CD4-positive, alpha-beta T cell (primary cell): ENCODE data around the gene SMOC1. TPM values are rescaled to one million over a fixed set of nuclear protein-coding genes. Genes with fewer than 3 reads are reported as not detected.

Source experiments
- ATAC-seq: fragments of 200-7000 bp; cut with Tn5 transposase; one replicate; pipeline ENCODE4 v1.10.0; 2022; ENCODE audit warnings: mild to moderate bottlenecking; ENCODE audit not compliant: poor library complexity
- CTCF ChIA-PET: fragments of 350-600 bp; sonication (Branson Sonifier 250); formaldehyde crosslinking; loops from one replicate; lab custom pipeline; 2021; ENCODE audit warnings: antibody characterized with exemption, inconsistent platforms; lab: Charles Lee
- POLR2A ChIA-PET: fragments of 350-600 bp; sonication (Branson Sonifier 250); formaldehyde crosslinking; loops from one replicate; lab custom pipeline; 2021; ENCODE audit warnings: antibody characterized with exemption, inconsistent platforms; lab: Charles Lee
- DNase-seq, 14 experiments: peaks; one replicate each; pipeline ENCODE4 v3.0.0-alpha.2; 2013 to 2020; ENCODE audit warnings: mixed read lengths in 2 of 14
- H3K27ac ChIP-seq, 2 donors: one replicate each; pipeline versions ENCODE4 v1.5.1 to v1.7.0; 2013; ENCODE audit warnings: low read length in 2 of 2, low read depth in 1 of 2, mild to moderate bottlenecking in 1 of 2
- H3K27me3 ChIP-seq, 2 experiments: 1 replicate in 1 of 2; 2 replicates in 1 of 2; pipeline versions ENCODE4 v1.6.1 to v1.7.0; 2013; ENCODE audit warnings: low read length in 2 of 2, control low read depth in 1 of 2, mild to moderate bottlenecking in 1 of 2, moderate library complexity in 1 of 2; ENCODE audit not compliant: insufficient read depth in 2 of 2, control insufficient read depth in 1 of 2
- H3K36me3 ChIP-seq: one replicate; pipeline ENCODE4 v1.6.1; 2013; ENCODE audit warnings: low read length, control low read depth; ENCODE audit not compliant: insufficient read depth
- H3K4me1 ChIP-seq: one replicate; pipeline ENCODE4 v1.6.1; 2013; ENCODE audit warnings: low read length, control low read depth; ENCODE audit not compliant: insufficient read depth
- H3K4me3 ChIP-seq: one replicate; pipeline ENCODE4 v1.5.1; 2013; ENCODE audit warnings: mild to moderate bottlenecking, low read length, moderate library complexity
- H3K9me3 ChIP-seq, 2 experiments: 1 replicate in 1 of 2; 2 replicates in 1 of 2; pipeline versions ENCODE4 v1.6.1 to v1.7.0; 2013; ENCODE audit warnings: low read length in 2 of 2, mild to moderate bottlenecking in 2 of 2, control low read depth in 1 of 2, moderate library complexity in 1 of 2; ENCODE audit not compliant: control insufficient read depth in 1 of 2, insufficient read depth in 1 of 2
- H3K27ac Mint-ChIP-seq: one replicate; pipeline ENCODE4 v1.8.0; 2020; ENCODE audit warnings: mixed read lengths
- H3K27me3 Mint-ChIP-seq: one replicate; pipeline ENCODE4 v1.8.0; 2021; ENCODE audit warnings: mixed read lengths
- H3K36me3 Mint-ChIP-seq: one replicate; pipeline ENCODE4 v1.8.0; 2021; ENCODE audit warnings: low read depth, mixed read lengths
- H3K4me1 Mint-ChIP-seq: one replicate; pipeline ENCODE4 v1.8.0; 2021; ENCODE audit warnings: low read depth, mixed read lengths
- H3K4me3 Mint-ChIP-seq: one replicate; pipeline ENCODE4 v1.8.0; 2020; ENCODE audit warnings: mild to moderate bottlenecking, mixed read lengths
- H3K9me3 Mint-ChIP-seq: one replicate; pipeline ENCODE4 v1.8.0; 2020; ENCODE audit warnings: mixed read lengths
- intact Hi-C, 2 experiments: fragments of 100-400 bp; cut with DNase I in 1 of 2; cut with micrococcal nuclease in 1 of 2; formaldehyde crosslinking; loops; one replicate each; pipeline versions ENCODE4 v1.15.1 to v1.9.0; 2023 to 2025; cut with DNase I, micrococcal nuclease
- total RNA-seq, 174 experiments: library from RNA in 2 of 174; stranded (reverse) in 2 of 174; gene quantifications; one replicate each; pipeline ENCODE4 v1.2.3 and lab custom pipeline; 2021 to 2026
- TF ChIP-seq, protein P1 (sequence below): fragments of 200-600 bp; IDR thresholded peaks from one replicate; pipeline ENCODE4 v1.8.0; 2022; ENCODE audit warnings: antibody characterized with exemption, mild to moderate bottlenecking

SMOC1 gene
- total RNA-seq, 2 experiments from 2014 or later = not detected

DNA sequence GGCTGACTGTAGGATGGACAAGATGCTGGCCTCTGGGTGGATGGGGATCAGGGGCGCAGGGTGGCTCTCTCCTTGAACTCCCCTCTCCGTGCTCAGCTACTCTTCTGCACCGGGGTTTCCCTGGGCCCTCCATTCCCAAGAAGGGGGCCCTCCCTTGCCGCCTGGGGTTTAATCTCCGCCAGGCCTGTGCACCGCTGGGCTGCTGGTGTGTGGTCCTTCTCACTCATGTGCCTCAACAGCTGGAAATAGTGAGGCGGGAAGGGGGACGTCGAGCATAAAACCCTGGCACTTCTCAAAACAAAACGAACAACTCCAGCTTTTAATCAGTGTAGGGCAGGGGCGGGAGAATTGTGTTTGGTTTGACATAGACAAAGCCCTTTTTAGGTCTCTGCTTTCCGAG is 19.0 kb upstream of the SMOC1 start:
- DNase-seq (no peak), ATAC-seq (no peak)
- H3K4me1 ChIP-seq = no peaks in the 10 kb centered on the region
- intact Hi-C loops = no loop called here
- Mint-ChIP-seq H3K36me3 (no peaks in the 10 kb centered on the region), H3K4me3 (no peak overlapping the region), H3K9me3 (no peaks in the 10 kb centered on the region), H3K4me1 (no peaks in the 10 kb centered on the region), H3K27ac (no peak overlapping the region), H3K27me3 (peaks cover 26% of the 10 kb centered on the region)
- ChIA-PET POLR2A (no interaction called here), CTCF (no interaction called here)
- peaks cover 0 to 6% of the 10 kb centered on the region in 2 experiments for H3K27me3 ChIP-seq
- TF ChIP-seq, protein P1, sequence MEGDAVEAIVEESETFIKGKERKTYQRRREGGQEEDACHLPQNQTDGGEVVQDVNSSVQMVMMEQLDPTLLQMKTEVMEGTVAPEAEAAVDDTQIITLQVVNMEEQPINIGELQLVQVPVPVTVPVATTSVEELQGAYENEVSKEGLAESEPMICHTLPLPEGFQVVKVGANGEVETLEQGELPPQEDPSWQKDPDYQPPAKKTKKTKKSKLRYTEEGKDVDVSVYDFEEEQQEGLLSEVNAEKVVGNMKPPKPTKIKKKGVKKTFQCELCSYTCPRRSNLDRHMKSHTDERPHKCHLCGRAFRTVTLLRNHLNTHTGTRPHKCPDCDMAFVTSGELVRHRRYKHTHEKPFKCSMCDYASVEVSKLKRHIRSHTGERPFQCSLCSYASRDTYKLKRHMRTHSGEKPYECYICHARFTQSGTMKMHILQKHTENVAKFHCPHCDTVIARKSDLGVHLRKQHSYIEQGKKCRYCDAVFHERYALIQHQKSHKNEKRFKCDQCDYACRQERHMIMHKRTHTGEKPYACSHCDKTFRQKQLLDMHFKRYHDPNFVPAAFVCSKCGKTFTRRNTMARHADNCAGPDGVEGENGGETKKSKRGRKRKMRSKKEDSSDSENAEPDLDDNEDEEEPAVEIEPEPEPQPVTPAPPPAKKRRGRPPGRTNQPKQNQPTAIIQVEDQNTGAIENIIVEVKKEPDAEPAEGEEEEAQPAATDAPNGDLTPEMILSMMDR = no peak
- H3K27ac ChIP-seq = no peak overlapping the region
- H3K4me3 ChIP-seq = no peak overlapping the region
- no peaks in the 10 kb centered on the region for H3K36me3 ChIP-seq
- no peaks in the 10 kb centered on the region for H3K9me3 ChIP-seq

DNA sequence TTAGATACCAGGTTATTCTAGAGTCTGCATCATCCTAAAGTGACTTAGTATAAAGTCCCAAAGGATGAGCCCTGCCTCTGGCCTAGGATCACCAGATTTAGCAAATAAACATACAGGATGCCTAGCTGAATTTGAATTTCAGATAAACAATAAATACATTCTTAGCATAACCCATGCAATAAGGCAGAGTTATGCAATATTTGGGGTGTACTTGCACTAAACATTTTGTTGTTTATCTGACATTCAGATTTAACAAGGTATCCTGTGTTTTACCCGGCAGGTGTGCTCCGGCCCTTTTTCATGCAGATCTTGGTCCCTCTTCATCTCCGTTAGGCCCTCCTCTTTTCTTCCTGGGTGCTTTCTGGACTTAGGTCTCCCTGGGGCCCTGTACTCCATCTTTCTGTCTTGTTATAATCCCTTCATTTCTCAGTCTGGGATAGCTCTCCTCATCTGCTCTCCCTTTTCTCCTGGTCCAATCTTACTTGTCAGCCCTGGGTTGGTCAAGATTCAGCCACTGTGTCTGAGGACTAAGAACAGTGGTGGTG is 18.1 kb upstream of the SMOC1 start:
- TF ChIP-seq, protein P1 = no peak
- Mint-ChIP-seq H3K27ac (no peak overlapping the region), H3K36me3 (no peaks in the 10 kb centered on the region), H3K9me3 (peaks cover 2% of the 10 kb centered on the region), H3K27me3 (peaks cover 30% of the 10 kb centered on the region), H3K4me1 (no peaks in the 10 kb centered on the region), H3K4me3 (no peak overlapping the region)
- ATAC-seq = no peak
- POLR2A ChIA-PET = no interaction called here
- Histone ChIP-seq H3K27ac (no peak overlapping the region), H3K4me1 (no peaks in the 10 kb centered on the region), H3K36me3 (no peaks in the 10 kb centered on the region), H3K27me3 (peaks cover 4 to 5% of the 10 kb centered on the region in 2 experiments), H3K4me3 (no peak overlapping the region), H3K9me3 (peaks cover 0 to 7% of the 10 kb centered on the region in 2 experiments)
- no peak for DNase-seq
- intact Hi-C loops = no loop called here
- CTCF ChIA-PET = no interaction called here

DNA sequence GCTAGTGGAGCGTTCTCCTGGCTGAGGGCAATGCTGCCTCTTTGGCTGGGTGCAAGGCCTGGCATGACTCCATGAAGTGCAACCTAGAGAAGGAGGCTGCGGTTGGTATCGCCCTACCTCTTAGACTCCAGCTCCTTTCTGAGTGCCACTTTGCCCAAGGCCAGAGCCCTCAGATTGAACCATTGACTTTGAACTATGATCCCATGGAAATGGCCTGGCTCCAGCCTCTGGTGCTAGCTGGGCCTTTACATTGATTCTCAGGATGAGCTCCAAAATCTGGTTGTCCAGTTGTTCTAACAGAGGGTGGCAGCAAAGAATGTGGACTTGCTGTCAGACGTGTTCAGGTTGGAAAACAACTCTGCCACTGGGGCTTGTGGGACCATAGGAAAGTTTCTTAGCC is 16.1 kb upstream of the SMOC1 start:
- H3K36me3 Mint-ChIP-seq = no peaks in the 10 kb centered on the region
- H3K36me3 ChIP-seq = no peaks in the 10 kb centered on the region
- peaks cover 0 to 8% of the 10 kb centered on the region in 2 experiments for H3K9me3 ChIP-seq
- no peaks in the 10 kb centered on the region for H3K4me1 ChIP-seq
- peaks cover 43% of the 10 kb centered on the region for H3K27me3 Mint-ChIP-seq
- intact Hi-C loops = no loop called here
- no peak for DNase-seq
- peaks cover 6 to 8% of the 10 kb centered on the region in 2 experiments for H3K27me3 ChIP-seq
- no peak overlapping the region for H3K27ac Mint-ChIP-seq
- no peak overlapping the region for H3K4me3 Mint-ChIP-seq
- H3K27ac ChIP-seq = no peak overlapping the region
- no peak for ATAC-seq
- no peak overlapping the region for H3K4me3 ChIP-seq
- POLR2A ChIA-PET = no interaction called here
- CTCF ChIA-PET = interaction anchor here (0.8 kb wide), 1 partner anchor 17 kb away, joined by 3 read pairs; no protein-coding TSS in a partner anchor
- H3K4me1 Mint-ChIP-seq = no peaks in the 10 kb centered on the region
- H3K9me3 Mint-ChIP-seq = peaks cover 5% of the 10 kb centered on the region
- TF ChIP-seq, protein P1 = no peak
